NT2/D1 (cell line): ENCODE measurements around the gene FAXDC2.
"Not testable (repeated sequence)": the region's sequence is repeated elsewhere in the genome, so short reads cannot be mapped to it uniquely, and the experiment has no call there.

Source experiments
- SUZ12 ChIP-seq: IDR thresholded peaks from 2 replicates; pipeline ENCODE4 v1.6.1; 2011; ENCODE audit not compliant: insufficient read length, insufficient read depth; ENCODE audit errors: extremely low read depth
- YY1 ChIP-seq: IDR thresholded peaks from 2 replicates; pipeline ENCODE4 v1.6.1; 2011; ENCODE audit not compliant: insufficient read length, insufficient read depth
- ZNF274 ChIP-seq: IDR thresholded peaks from 2 replicates; pipeline ENCODE4 v1.6.1; 2011; ENCODE audit warnings: mild to moderate bottlenecking, low read depth, low read length

DNA sequence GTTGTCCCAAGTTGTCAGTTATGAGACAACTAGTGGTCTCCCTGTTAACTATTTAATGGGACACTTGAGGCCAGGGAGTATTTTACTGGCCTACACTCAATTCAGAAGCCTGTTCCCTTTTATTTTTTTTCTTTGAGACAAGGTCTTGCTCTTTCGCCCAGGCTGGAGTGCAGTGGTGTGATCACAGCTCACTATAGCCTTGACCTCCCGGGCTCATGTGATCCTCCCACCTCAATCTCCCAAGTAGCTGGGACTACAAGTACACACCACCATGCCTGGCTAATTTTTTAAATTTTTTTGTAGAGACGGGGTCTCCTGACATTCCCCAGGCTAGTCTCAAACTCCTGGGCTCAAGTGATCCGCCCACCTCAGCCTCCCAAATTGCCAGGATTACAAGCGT lies 27.5 kb downstream of the FAXDC2 start:
- TF ChIP-seq YY1, ZNF274, SUZ12: not testable (repeated sequence)
